Astrocyte of the cerebellum (primary cell): ENCODE results near the gene KCND3.

ENCODE experiments used
- DNase-seq: peaks from one replicate; pipeline ENCODE4 v3.0.0-alpha.2; 2011; ENCODE audit warnings: low read depth
- H3K4me3 ChIP-seq: 2 replicates; pipeline ENCODE4 v1.5.1; 2011; ENCODE audit warnings: mild to moderate bottlenecking, low read depth, low read length, moderate library complexity
- in situ Hi-C: cut with HindIII; loops from 2 replicates; pipeline ENCODE4 v1.10.0; 2017; ENCODE audit warnings: low sequenced_read_pairs
- TF ChIP-seq, protein P1 (sequence below): IDR thresholded peaks from 2 replicates; pipeline ENCODE4 v1.5.1; 2012; ENCODE audit warnings: low read length, low read depth, moderate library complexity, mild to moderate bottlenecking; ENCODE audit errors: missing control alignments

The KCND3 gene

GRCh38 chr1:111878649-111879048 is 110.8 kb downstream of the KCND3 start:
- in situ Hi-C loops = no loop called here
- H3K4me3 ChIP-seq = no peak overlapping the region
- TF ChIP-seq, protein P1, sequence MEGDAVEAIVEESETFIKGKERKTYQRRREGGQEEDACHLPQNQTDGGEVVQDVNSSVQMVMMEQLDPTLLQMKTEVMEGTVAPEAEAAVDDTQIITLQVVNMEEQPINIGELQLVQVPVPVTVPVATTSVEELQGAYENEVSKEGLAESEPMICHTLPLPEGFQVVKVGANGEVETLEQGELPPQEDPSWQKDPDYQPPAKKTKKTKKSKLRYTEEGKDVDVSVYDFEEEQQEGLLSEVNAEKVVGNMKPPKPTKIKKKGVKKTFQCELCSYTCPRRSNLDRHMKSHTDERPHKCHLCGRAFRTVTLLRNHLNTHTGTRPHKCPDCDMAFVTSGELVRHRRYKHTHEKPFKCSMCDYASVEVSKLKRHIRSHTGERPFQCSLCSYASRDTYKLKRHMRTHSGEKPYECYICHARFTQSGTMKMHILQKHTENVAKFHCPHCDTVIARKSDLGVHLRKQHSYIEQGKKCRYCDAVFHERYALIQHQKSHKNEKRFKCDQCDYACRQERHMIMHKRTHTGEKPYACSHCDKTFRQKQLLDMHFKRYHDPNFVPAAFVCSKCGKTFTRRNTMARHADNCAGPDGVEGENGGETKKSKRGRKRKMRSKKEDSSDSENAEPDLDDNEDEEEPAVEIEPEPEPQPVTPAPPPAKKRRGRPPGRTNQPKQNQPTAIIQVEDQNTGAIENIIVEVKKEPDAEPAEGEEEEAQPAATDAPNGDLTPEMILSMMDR = no peak
- DNase-seq = no peak

GRCh38 chr1:111878091-111878490 is 111.4 kb downstream of the KCND3 start:
- in situ Hi-C loops = no loop called here
- TF ChIP-seq, protein P1 = no peak
- no peak for DNase-seq
- H3K4me3 ChIP-seq = no peak overlapping the region

- no peak overlapping the region for H3K4me3 ChIP-seq
- TF ChIP-seq, protein P1 = no peak
- in situ Hi-C loops = no loop called here
Measured at GRCh38 chr1:111876631-111877030, 112.8 kb downstream of the KCND3 start.

GRCh38 chr1:111875640-111876039 is 113.8 kb downstream of the KCND3 start:
- no peak overlapping the region for H3K4me3 ChIP-seq
- in situ Hi-C loops = no loop called here
- TF ChIP-seq, protein P1 = no peak
- DNase-seq = no peak

More at GRCh38 chr1:111876631-111877030, 112.8 kb downstream of the KCND3 start:
- DNase-seq = no peak

DNA sequence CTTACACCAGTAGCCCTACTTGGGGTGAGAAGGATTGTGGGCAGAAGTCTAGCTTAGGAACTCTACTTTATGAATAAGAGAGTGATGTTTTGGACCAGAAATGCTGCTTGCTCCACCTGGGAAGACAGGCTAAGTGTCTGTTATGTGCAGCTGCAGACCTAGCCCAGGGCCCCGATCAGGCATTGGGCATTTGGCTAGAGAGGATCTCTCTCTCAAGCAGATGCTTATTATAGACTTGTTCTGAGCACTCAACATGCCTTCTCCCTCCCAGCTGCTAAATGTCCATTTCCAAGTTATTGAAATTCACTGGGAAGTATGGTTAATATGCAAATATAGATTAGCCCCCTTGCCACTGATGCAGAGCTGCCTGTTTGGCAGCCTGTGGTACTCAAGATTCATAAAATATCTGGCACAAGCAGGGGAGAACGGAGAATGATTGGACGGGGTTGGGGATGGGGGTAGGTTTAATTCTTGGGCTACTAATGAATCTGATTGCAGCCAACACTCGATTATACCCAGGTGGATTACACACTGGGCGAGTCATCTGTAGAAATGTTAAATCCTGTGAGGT is 115.9 kb downstream of the KCND3 start:
- in situ Hi-C loops = no loop called here
- TF ChIP-seq, protein P1 = no peak

DNA sequence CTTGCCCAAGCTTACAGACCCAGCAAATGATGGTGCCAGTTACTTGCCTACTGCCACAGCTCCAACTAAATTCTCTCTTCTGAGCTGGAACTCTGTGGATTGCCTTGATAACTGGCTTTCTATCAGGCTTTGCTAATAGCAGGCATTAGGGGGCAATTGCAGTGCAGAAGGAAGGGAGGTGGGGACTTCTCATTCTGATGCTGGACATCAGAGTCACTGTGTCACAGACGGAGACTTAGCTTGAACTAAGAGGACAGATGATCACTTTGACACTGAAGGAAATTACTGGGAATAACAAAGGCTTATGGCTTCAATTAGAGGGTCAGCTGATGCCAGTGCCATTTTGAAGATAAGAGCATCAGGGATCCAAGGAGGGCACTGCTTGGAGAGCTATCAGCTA is 119.3 kb downstream of the KCND3 start:
- no peak for DNase-seq
- in situ Hi-C loops = no loop called here
- H3K4me3 ChIP-seq = no peak overlapping the region
- TF ChIP-seq, protein P1 = no peak

More for the DNA sequence above, 115.9 kb downstream of the KCND3 start:
- no peak overlapping the region for H3K4me3 ChIP-seq
- no peak for DNase-seq

DNA sequence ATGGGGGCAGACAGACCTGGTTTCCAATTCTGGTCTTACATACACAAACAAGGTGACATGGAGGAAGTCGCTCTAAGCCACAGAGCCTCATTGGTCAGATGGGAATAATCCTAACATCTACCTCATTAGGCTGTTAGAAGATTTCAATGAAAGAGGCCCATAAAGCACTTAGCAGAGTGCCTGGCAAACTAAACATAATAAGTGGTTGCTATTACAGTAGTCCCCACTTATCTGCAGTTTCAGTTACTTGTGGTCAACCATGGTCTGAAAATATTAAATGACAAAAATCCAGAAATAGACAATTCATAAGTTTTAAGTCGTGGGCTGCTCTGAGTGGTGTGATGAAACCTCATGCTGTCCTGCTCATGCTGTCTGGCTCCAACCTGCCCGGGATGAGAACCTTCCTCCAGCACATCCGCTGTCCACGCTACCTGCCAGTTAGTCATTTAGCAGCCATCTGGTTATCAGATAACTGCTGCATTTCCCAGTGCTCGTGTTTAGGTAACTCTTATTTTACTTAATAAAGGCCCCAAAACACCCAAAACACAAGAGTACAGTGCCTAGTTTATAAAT is 121.5 kb downstream of the KCND3 start:
- TF ChIP-seq, protein P1 = no peak
- in situ Hi-C loops = no loop called here
- DNase-seq = no peak
- H3K4me3 ChIP-seq = no peak overlapping the region
